ENCODE results near the gene SSPN.

Gene SSPN

DNA sequence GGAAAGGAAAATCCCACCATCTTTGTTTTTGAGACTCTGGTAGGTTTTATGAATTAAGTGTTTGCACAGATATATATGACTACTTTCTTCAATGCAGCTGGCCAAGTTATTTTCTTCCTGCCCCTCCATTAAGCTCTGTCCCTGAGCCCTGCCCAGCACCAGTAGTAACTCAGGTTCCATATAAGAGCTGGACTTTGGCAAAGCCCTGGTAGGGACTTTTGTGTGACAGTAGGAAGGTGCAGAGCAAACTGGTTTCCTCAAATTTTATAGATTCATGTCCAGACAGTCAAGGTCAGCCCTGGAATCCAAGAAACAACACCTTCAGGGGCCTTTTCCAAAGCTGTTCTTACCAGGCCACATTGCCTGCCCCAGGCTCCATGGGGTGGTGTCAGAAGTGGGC, 47.3 kb downstream of the SSPN start:
- TF ChIP-seq PPARA (CRISPR knock-in tag; IDR thresholded peaks at IDR 0.05; ENCODE audit: borderline replicate concordance) (no peak), ZNF8 (CRISPR knock-in tag; IDR thresholded peaks at IDR 0.05) (no peak)
- ATAC-seq = no peak

DNA sequence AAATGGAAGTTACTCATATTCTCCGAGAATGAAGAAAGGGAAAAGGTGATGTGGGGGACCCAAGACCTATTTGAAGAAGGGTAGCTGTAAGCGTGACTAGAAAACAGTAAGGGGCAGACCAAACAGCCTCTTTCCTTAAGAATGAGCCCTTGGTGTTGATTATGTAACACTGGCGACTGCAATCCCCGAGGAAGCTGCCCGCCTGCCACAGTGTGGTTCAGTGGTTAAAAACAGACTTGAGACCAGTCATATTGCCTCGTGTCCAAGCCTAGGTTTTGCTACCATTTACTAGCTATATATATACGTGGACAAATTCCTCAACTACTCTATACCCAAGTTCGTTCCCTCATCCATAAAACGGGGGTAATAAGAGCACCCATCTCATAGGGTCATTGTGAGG, 49.1 kb downstream of the SSPN start:
- no peak for ATAC-seq

DNA sequence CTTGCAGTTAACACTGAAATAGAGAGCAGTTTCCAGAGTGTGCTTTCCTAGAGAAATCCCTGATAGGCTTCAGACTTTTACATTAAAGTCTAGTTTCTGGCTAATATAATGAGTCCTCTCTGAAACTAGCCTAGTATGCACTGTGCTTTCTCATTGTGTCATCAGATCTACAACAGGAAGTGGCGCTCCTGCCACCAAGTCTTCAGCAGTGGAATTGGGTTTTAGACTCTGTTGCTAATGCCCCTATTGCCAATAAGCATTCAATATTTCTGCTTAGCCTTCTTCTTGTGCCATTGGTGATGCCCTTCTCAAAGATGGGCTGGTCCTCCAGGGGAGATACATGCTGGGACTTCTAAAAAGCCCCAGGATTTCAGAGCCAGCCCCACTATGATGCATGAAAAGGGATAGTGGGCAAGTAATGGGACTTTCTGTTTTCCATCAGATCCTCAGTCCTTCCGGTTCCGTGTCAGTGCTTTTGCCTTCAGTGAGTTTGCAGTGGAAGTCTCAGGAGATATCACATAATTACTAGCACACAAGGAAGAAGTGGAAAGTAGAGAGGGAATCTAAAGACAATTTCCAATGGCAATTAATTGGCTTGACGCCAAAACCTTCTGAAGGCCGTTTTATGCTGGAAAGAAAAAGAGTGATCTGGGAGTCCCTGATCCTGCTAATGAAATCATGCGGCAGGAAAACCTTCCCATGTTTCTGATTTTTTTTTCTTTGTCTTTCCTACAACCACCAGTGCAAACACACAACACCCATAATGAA, 50.0 kb downstream of the SSPN start:
- no peak for ATAC-seq
- TF ChIP-seq ARNTL (CRISPR knock-in tag; IDR thresholded peaks at IDR 0.05; ENCODE audit: borderline replicate concordance, low read depth) (no peak), ZFP30 (CRISPR knock-in tag; IDR thresholded peaks at IDR 0.05) (no peak), ISL1 (CRISPR knock-in tag; IDR thresholded peaks at IDR 0.05) (no peak), SNAI2 (CRISPR knock-in tag; IDR thresholded peaks at IDR 0.05) (no peak), ZNF8 (CRISPR knock-in tag; IDR thresholded peaks at IDR 0.05) (no peak), OSR1 (CRISPR knock-in tag; IDR thresholded peaks at IDR 0.05) (no peak), ZNF565 (CRISPR knock-in tag; conservative IDR thresholded peaks at IDR 0.05; ENCODE audit: low read depth) (no peak), PPARA (CRISPR knock-in tag; IDR thresholded peaks at IDR 0.05; ENCODE audit: borderline replicate concordance) (no peak), CSDC2 (CRISPR knock-in tag; IDR thresholded peaks at IDR 0.05) (no peak), ZNF70 (CRISPR knock-in tag; IDR thresholded peaks at IDR 0.05) (no peak), ZFP3 (CRISPR knock-in tag; IDR thresholded peaks at IDR 0.05) (no peak)
- TF ChIP-seq, protein P1, sequence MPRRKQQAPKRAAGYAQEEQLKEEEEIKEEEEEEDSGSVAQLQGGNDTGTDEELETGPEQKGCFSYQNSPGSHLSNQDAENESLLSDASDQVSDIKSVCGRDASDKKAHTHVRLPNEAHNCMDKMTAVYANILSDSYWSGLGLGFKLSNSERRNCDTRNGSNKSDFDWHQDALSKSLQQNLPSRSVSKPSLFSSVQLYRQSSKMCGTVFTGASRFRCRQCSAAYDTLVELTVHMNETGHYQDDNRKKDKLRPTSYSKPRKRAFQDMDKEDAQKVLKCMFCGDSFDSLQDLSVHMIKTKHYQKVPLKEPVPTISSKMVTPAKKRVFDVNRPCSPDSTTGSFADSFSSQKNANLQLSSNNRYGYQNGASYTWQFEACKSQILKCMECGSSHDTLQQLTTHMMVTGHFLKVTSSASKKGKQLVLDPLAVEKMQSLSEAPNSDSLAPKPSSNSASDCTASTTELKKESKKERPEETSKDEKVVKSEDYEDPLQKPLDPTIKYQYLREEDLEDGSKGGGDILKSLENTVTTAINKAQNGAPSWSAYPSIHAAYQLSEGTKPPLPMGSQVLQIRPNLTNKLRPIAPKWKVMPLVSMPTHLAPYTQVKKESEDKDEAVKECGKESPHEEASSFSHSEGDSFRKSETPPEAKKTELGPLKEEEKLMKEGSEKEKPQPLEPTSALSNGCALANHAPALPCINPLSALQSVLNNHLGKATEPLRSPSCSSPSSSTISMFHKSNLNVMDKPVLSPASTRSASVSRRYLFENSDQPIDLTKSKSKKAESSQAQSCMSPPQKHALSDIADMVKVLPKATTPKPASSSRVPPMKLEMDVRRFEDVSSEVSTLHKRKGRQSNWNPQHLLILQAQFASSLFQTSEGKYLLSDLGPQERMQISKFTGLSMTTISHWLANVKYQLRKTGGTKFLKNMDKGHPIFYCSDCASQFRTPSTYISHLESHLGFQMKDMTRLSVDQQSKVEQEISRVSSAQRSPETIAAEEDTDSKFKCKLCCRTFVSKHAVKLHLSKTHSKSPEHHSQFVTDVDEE (CRISPR knock-in tag; IDR thresholded peaks at IDR 0.05) = no peak
- TF ChIP-seq, protein P2, sequence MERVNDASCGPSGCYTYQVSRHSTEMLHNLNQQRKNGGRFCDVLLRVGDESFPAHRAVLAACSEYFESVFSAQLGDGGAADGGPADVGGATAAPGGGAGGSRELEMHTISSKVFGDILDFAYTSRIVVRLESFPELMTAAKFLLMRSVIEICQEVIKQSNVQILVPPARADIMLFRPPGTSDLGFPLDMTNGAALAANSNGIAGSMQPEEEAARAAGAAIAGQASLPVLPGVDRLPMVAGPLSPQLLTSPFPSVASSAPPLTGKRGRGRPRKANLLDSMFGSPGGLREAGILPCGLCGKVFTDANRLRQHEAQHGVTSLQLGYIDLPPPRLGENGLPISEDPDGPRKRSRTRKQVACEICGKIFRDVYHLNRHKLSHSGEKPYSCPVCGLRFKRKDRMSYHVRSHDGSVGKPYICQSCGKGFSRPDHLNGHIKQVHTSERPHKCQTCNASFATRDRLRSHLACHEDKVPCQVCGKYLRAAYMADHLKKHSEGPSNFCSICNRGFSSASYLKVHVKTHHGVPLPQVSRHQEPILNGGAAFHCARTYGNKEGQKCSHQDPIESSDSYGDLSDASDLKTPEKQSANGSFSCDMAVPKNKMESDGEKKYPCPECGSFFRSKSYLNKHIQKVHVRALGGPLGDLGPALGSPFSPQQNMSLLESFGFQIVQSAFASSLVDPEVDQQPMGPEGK (CRISPR knock-in tag; IDR thresholded peaks at IDR 0.05; ENCODE audit: borderline replicate concordance) = no peak
- TF ChIP-seq, protein P3, sequence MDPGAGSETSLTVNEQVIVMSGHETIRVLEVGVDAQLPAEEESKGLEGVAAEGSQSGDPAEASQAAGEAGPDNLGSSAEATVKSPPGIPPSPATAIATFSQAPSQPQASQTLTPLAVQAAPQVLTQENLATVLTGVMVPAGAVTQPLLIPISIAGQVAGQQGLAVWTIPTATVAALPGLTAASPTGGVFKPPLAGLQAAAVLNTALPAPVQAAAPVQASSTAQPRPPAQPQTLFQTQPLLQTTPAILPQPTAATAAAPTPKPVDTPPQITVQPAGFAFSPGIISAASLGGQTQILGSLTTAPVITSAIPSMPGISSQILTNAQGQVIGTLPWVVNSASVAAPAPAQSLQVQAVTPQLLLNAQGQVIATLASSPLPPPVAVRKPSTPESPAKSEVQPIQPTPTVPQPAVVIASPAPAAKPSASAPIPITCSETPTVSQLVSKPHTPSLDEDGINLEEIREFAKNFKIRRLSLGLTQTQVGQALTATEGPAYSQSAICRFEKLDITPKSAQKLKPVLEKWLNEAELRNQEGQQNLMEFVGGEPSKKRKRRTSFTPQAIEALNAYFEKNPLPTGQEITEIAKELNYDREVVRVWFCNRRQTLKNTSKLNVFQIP (CRISPR knock-in tag; IDR thresholded peaks at IDR 0.05; ENCODE audit: borderline replicate concordance, low read depth) = no peak

More for the DNA sequence above, 49.1 kb downstream of the SSPN start:
- TF ChIP-seq ESRRG (CRISPR knock-in tag; IDR thresholded peaks at IDR 0.05) (no peak), SNAI2 (CRISPR knock-in tag; IDR thresholded peaks at IDR 0.05) (no peak), ZNF70 (CRISPR knock-in tag; IDR thresholded peaks at IDR 0.05) (no peak), TOX (CRISPR knock-in tag; IDR thresholded peaks at IDR 0.05; ENCODE audit: borderline replicate concordance) (no peak), TCF4 (CRISPR knock-in tag; IDR thresholded peaks at IDR 0.05; ENCODE audit: borderline replicate concordance) (no peak), RARB (CRISPR knock-in tag; IDR thresholded peaks at IDR 0.05) (no peak), ARNTL (CRISPR knock-in tag; IDR thresholded peaks at IDR 0.05; ENCODE audit: borderline replicate concordance, low read depth) (no peak)
- TF ChIP-seq, protein P2 (CRISPR knock-in tag; IDR thresholded peaks at IDR 0.05; ENCODE audit: borderline replicate concordance) = no peak
- TF ChIP-seq, protein P1 (CRISPR knock-in tag; IDR thresholded peaks at IDR 0.05) = no peak

Data from SK-N-SH treated with all-trans-retinoic acid at 6 μM for 48 hours (cell line).